C4-2B (cell line): ENCODE data around the gene SON.
"Not testable (repeated sequence)": the region's sequence is repeated elsewhere in the genome, so short reads cannot be mapped to it uniquely, and the experiment has no call there.

Experiments used
- H3K27ac ChIP-seq: fragments of 450-650 bp; 2 replicates; pipeline ENCODE4 v1.5.1; 2017
- ZFX ChIP-seq: fragments of 450-650 bp; IDR thresholded peaks from 2 replicates; pipeline ENCODE4 v1.6.1; 2017
- TF ChIP-seq, protein P1 (sequence below): fragments of 450-650 bp; conservative IDR thresholded peaks from 2 replicates; pipeline ENCODE4 v1.5.1; 2017; ENCODE audit warnings: mild to moderate bottlenecking

The SON gene

DNA sequence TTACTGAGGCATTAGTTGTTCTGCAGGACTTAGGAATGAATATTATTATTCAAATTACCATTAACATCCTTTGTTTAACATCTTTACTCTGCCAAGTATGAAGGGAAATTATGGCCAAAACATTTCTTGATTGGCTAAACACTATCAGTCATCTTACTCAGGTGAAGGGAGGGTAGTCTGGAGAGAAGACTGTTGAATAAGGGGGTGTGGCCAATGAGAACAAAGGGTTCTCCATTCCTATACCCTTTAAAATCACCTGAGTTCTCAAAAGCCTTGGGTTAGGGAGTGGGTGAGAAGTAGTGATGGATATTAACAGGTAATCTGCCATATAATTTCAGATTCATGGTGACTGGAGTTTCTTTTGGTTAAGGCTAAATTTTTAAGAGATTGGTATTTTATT is 79.4 kb downstream of the SON start:
- H3K27ac ChIP-seq = no peak overlapping the region
- TF ChIP-seq, protein P1, sequence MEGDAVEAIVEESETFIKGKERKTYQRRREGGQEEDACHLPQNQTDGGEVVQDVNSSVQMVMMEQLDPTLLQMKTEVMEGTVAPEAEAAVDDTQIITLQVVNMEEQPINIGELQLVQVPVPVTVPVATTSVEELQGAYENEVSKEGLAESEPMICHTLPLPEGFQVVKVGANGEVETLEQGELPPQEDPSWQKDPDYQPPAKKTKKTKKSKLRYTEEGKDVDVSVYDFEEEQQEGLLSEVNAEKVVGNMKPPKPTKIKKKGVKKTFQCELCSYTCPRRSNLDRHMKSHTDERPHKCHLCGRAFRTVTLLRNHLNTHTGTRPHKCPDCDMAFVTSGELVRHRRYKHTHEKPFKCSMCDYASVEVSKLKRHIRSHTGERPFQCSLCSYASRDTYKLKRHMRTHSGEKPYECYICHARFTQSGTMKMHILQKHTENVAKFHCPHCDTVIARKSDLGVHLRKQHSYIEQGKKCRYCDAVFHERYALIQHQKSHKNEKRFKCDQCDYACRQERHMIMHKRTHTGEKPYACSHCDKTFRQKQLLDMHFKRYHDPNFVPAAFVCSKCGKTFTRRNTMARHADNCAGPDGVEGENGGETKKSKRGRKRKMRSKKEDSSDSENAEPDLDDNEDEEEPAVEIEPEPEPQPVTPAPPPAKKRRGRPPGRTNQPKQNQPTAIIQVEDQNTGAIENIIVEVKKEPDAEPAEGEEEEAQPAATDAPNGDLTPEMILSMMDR = no peak
- TF ChIP-seq ZFX = no peak

DNA sequence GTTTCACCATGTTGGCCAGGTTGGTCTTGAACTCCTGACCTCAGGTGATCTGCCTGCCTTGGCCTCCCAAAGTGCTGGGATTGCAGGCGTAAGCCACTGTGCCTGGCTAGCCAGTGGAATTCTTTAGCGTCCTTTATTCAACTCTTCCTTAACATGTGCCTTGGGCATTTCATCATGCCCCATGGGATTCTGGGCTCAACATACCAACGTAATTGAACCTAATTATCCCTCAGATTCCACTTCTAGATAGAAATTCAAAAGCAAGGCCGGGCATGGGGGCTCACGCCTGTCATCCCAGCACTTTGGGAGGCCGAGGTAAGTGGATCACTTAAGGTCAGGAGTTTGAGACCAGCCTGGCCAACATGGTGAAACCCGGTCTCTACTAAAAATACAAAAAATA is 83.3 kb downstream of the SON start:
- not testable (repeated sequence) for H3K27ac ChIP-seq
